Tibial nerve (tissue), 4 donors: ENCODE results near the gene FAM13A.

Experiments
- EP300 ChIP-seq, 2 donors: sonication (generic); formaldehyde crosslinking; IDR thresholded peaks; one replicate each; pipeline ENCODE4 v1.6.1; 2017; ENCODE audit warnings: antibody characterized with exemption in 2 of 2, mild to moderate bottlenecking in 1 of 2
- POLR2A ChIP-seq, 2 donors: fragments of 450-650 bp; IDR thresholded peaks; one replicate each; pipeline ENCODE4 v1.6.1; 2017; ENCODE audit warnings: antibody characterized with exemption in 2 of 2, mild to moderate bottlenecking in 2 of 2, moderate library complexity in 2 of 2
- TF ChIP-seq, protein P1 (sequence below), 5 experiments: fragments of 200-600 bp in 3 of 5; fragments of 450-650 bp in 2 of 5; sonication (generic) in 3 of 5; IDR thresholded peaks; one replicate each; pipeline ENCODE4 v1.5.1; 2016 to 2019; ENCODE audit warnings: antibody characterized with exemption in 5 of 5, mild to moderate bottlenecking in 3 of 5, moderate library complexity in 2 of 5

DNA sequence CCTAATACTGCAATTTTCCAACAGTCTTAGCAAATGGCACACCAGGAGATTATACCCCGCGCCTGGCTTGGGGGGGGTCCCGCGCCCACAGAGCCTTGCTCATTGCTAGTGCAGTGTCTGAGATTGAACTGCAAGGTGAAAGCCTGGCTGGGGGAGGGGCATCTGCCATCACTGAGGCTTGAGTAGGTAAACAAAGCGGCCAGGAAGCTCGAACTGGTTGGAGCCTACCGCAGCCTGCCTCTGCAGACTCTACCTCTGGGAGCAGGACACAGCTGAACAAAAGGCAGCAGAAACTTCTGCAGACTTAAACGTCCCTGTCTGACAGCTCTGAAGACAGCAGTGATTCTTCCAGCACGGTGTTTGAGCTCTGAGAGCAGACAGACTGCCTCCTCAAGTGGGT is 186.6 kb downstream of the FAM13A start:
- TF ChIP-seq POLR2A (IDR thresholded peaks at IDR 0.05) (no peak), EP300 (IDR thresholded peaks at IDR 0.05) (no peak)
- TF ChIP-seq, protein P1, sequence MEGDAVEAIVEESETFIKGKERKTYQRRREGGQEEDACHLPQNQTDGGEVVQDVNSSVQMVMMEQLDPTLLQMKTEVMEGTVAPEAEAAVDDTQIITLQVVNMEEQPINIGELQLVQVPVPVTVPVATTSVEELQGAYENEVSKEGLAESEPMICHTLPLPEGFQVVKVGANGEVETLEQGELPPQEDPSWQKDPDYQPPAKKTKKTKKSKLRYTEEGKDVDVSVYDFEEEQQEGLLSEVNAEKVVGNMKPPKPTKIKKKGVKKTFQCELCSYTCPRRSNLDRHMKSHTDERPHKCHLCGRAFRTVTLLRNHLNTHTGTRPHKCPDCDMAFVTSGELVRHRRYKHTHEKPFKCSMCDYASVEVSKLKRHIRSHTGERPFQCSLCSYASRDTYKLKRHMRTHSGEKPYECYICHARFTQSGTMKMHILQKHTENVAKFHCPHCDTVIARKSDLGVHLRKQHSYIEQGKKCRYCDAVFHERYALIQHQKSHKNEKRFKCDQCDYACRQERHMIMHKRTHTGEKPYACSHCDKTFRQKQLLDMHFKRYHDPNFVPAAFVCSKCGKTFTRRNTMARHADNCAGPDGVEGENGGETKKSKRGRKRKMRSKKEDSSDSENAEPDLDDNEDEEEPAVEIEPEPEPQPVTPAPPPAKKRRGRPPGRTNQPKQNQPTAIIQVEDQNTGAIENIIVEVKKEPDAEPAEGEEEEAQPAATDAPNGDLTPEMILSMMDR (IDR thresholded peaks at IDR 0.05), result no peak
